NAMALWA (cell line): ENCODE results near the gene GNG12.

ENCODE experiments used
- DNase-seq: peaks from one replicate; pipeline ENCODE4 v3.0.0-alpha.2; 2015; ENCODE audit warnings: low spot score

The GNG12 gene

GRCh38 chr1:67814121-67814772 is 19.0 kb downstream of the GNG12 start:
- DNase-seq = no peak

GRCh38 chr1:67812226-67812625 is 21.0 kb downstream of the GNG12 start:
- DNase-seq = no peak

GRCh38 chr1:67811781-67812180 is 21.5 kb downstream of the GNG12 start:
- DNase-seq = no peak

GRCh38 chr1:67809887-67810286 is 23.4 kb downstream of the GNG12 start:
- DNase-seq = no peak

GRCh38 chr1:67807282-67807681 is 26.0 kb downstream of the GNG12 start:
- DNase-seq = no peak

- DNase-seq = no peak
These were observed 28.6 kb downstream of the GNG12 start for GRCh38 chr1:67804710-67805109.

GRCh38 chr1:67803380-67804279 is 29.6 kb downstream of the GNG12 start:
- no peak for DNase-seq

- DNase-seq = no peak
These were observed 30.7 kb downstream of the GNG12 start for GRCh38 chr1:67802565-67802964.

- DNase-seq = no peak
These were observed 31.4 kb downstream of the GNG12 start for GRCh38 chr1:67801903-67802302.

- no peak for DNase-seq
These were observed 37.9 kb downstream of the GNG12 start for GRCh38 chr1:67795179-67795912.

- no peak for DNase-seq
These were observed 39.7 kb downstream of the GNG12 start for GRCh38 chr1:67793562-67793961.

GRCh38 chr1:67792741-67793458 is 40.4 kb downstream of the GNG12 start:
- DNase-seq = no peak

- no peak for DNase-seq
These were observed 41.2 kb downstream of the GNG12 start for GRCh38 chr1:67792103-67792502.

GRCh38 chr1:67791686-67792085 is 41.6 kb downstream of the GNG12 start:
- DNase-seq = no peak

- no peak for DNase-seq
These were observed 42.0 kb downstream of the GNG12 start for GRCh38 chr1:67791261-67791660.

- DNase-seq = no peak
These were observed 43.0 kb downstream of the GNG12 start for GRCh38 chr1:67790201-67790692.

GRCh38 chr1:67789551-67789950 is 43.7 kb downstream of the GNG12 start:
- DNase-seq = no peak

- DNase-seq = no peak
These were observed 44.4 kb downstream of the GNG12 start for GRCh38 chr1:67788904-67789303.

- no peak for DNase-seq
These were observed 45.0 kb downstream of the GNG12 start for GRCh38 chr1:67788238-67788790.

- no peak for DNase-seq
These were observed 45.5 kb downstream of the GNG12 start for GRCh38 chr1:67787746-67788145.
